Measurements from ENCODE around the gene DGKZ. TPM values are rescaled to one million over a fixed set of nuclear protein-coding genes. Genes with fewer than 3 reads are reported as not detected.

Gene DGKZ
- total and polyA plus RNA-seq, 2 of the 13 experiments (the other 11 are each of a cell fraction or from before 2014, with no cell fraction given): 15.8 to 20.7 TPM

DNA sequence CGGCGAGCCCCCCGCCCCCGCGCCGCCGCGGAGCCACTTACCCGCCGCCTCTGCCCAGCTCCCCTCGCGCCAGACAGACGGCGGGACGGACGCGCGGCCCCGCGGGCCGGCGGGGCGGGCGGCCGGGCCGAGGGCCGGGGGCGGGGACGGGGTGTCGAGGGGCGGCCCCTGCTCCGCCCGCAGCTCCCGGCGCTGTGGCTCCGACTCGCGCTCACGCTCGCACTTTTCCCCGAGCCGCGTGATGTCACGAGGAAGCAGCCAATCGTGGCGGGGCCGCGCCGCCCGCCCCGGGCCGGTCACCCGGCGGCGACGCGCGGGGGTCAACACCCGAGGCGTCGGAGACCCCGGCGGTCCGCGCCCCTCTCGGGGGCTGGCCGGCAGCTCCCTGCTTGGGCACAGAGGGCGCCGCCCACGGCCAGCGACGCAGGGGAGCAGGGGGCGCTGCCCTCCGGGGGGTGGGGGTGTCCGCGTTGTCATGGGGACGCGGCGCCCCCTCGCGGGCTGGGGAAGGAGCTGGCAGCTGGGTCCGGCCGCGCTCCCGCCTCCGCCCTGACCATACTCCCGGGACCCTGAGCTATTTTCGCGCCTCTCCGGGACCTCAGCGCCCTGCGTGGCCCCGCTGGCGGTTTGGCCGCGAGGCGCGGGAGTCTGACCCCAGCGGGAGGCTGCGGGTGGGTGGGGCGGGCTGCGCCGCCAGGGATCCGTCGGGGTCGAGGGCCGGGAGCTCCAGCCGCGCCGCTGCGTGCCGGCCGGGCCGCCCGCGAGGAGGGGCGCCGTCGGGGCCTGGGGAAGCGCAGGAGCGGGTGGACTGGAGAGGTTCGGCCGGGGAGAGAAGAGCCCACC is 44.5 kb downstream of the DGKZ start, which contains the start of gene CHRM4 (continued):
- TF ChIP-seq, protein P1, sequence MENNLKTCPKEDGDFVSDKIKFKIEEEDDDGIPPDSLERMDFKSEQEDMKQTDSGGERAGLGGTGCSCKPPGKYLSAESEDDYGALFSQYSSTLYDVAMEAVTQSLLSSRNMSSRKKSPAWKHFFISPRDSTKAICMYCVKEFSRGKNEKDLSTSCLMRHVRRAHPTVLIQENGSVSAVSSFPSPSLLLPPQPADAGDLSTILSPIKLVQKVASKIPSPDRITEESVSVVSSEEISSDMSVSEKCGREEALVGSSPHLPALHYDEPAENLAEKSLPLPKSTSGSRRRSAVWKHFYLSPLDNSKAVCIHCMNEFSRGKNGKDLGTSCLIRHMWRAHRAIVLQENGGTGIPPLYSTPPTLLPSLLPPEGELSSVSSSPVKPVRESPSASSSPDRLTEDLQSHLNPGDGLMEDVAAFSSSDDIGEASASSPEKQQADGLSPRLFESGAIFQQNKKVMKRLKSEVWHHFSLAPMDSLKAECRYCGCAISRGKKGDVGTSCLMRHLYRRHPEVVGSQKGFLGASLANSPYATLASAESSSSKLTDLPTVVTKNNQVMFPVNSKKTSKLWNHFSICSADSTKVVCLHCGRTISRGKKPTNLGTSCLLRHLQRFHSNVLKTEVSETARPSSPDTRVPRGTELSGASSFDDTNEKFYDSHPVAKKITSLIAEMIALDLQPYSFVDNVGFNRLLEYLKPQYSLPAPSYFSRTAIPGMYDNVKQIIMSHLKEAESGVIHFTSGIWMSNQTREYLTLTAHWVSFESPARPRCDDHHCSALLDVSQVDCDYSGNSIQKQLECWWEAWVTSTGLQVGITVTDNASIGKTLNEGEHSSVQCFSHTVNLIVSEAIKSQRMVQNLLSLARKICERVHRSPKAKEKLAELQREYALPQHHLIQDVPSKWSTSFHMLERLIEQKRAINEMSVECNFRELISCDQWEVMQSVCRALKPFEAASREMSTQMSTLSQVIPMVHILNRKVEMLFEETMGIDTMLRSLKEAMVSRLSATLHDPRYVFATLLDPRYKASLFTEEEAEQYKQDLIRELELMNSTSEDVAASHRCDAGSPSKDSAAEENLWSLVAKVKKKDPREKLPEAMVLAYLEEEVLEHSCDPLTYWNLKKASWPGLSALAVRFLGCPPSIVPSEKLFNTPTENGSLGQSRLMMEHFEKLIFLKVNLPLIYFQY (CRISPR knock-in tag; IDR thresholded peaks at IDR 0.05; ENCODE audit: borderline replicate concordance): no peak
- TF ChIP-seq WIZ (CRISPR knock-in tag; IDR thresholded peaks at IDR 0.05) (no peak), ZFP36 (IDR thresholded peaks at IDR 0.05; ENCODE audit: borderline replicate concordance, low read depth, low read length, partially characterized antibody) (no peak), CTCF (CRISPR knock-in tag; IDR thresholded peaks at IDR 0.05) (peak; percentile 72), MXI1 (IDR thresholded peaks at IDR 0.05; ENCODE audit: borderline replicate concordance, low read depth, low read length) (peak; percentile 35; the same call in 1 of the 3 replicates), CREB1 (IDR thresholded peaks at IDR 0.05) (peak; percentile 15; the same call in 1 of the 2 replicates), CREB1 (CRISPR knock-in tag; IDR thresholded peaks at IDR 0.05) (no peak), ZNF574 (CRISPR knock-in tag; IDR thresholded peaks at IDR 0.05) (0 out of 2 replicates have a peak, but pooled peaks have one; percentile 6), ATAD3A (CRISPR knock-in tag; IDR thresholded peaks at IDR 0.05) (no peak), ZFY (CRISPR knock-in tag; IDR thresholded peaks at IDR 0.05) (no peak), SIX4 (CRISPR knock-in tag; IDR thresholded peaks at IDR 0.05) (no peak)
- TF ChIP-seq, protein P2, sequence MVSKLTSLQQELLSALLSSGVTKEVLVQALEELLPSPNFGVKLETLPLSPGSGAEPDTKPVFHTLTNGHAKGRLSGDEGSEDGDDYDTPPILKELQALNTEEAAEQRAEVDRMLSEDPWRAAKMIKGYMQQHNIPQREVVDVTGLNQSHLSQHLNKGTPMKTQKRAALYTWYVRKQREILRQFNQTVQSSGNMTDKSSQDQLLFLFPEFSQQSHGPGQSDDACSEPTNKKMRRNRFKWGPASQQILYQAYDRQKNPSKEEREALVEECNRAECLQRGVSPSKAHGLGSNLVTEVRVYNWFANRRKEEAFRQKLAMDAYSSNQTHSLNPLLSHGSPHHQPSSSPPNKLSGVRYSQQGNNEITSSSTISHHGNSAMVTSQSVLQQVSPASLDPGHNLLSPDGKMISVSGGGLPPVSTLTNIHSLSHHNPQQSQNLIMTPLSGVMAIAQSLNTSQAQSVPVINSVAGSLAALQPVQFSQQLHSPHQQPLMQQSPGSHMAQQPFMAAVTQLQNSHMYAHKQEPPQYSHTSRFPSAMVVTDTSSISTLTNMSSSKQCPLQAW (CRISPR knock-in tag; IDR thresholded peaks at IDR 0.05): no peak
- TF ChIP-seq, protein P3, sequence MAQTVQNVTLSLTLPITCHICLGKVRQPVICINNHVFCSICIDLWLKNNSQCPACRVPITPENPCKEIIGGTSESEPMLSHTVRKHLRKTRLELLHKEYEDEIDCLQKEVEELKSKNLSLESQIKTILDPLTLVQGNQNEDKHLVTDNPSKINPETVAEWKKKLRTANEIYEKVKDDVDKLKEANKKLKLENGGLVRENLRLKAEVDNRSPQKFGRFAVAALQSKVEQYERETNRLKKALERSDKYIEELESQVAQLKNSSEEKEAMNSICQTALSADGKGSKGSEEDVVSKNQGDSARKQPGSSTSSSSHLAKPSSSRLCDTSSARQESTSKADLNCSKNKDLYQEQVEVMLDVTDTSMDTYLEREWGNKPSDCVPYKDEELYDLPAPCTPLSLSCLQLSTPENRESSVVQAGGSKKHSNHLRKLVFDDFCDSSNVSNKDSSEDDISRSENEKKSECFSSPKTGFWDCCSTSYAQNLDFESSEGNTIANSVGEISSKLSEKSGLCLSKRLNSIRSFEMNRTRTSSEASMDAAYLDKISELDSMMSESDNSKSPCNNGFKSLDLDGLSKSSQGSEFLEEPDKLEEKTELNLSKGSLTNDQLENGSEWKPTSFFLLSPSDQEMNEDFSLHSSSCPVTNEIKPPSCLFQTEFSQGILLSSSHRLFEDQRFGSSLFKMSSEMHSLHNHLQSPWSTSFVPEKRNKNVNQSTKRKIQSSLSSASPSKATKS (CRISPR knock-in tag; IDR thresholded peaks at IDR 0.05): no peak
- TF ChIP-seq, protein P4, sequence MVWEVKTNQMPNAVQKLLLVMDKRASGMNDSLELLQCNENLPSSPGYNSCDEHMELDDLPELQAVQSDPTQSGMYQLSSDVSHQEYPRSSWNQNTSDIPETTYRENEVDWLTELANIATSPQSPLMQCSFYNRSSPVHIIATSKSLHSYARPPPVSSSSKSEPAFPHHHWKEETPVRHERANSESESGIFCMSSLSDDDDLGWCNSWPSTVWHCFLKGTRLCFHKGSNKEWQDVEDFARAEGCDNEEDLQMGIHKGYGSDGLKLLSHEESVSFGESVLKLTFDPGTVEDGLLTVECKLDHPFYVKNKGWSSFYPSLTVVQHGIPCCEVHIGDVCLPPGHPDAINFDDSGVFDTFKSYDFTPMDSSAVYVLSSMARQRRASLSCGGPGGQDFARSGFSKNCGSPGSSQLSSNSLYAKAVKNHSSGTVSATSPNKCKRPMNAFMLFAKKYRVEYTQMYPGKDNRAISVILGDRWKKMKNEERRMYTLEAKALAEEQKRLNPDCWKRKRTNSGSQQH (CRISPR knock-in tag; IDR thresholded peaks at IDR 0.05; ENCODE audit: low read depth): 0 out of 2 replicates have a peak, but pooled peaks have one; percentile 57

All from HepG2 (cell line).